ENCODE measurements around the gene BIRC5.

Gene BIRC5

GRCh38 chr17:78174870-78175642 is 39.0 kb upstream of the BIRC5 start:
- ChIA-PET POLR2A (interaction anchor here (0.7 to 1.4 kb wide), 6 partner anchors 9 to 59 kb away, joined by 3 to 4 read pairs (median 3); no protein-coding TSS in a partner anchor), CTCF (interaction anchor here (0.7 to 6.3 kb wide), 20 partner anchors 11 to 156 kb away, joined by 3 to 50 read pairs (median 6); partner anchors contain the start of genes AFMID, C17orf99 and TK1)
- DNase-seq (ENCODE audit: extremely low spot score) = no peak
- TF ChIP-seq CTCF (IDR thresholded peaks at IDR 0.05; ENCODE audit: control extremely low read depth, extremely low read depth, low read depth, missing control alignments) = peak; percentile 5

- ChIA-PET CTCF (interaction anchor here (0.7 to 6.3 kb wide), 20 partner anchors 10 to 156 kb away, joined by 3 to 50 read pairs (median 6); partner anchors contain the start of genes AFMID and TK1), POLR2A (interaction anchor here (0.9 to 1.4 kb wide), 4 partner anchors 8 to 60 kb away, joined by 3 to 4 read pairs (median 4); no protein-coding TSS in a partner anchor)
- TF ChIP-seq CTCF (IDR thresholded peaks at IDR 0.05; ENCODE audit: control extremely low read depth, extremely low read depth, low read depth, missing control alignments) = no peak
- DNase-seq (ENCODE audit: extremely low spot score) = no peak
These were observed 38.4 kb upstream of the BIRC5 start for GRCh38 chr17:78175643-78175981.

GRCh38 chr17:78176548-78177025 is 37.5 kb upstream of the BIRC5 start:
- POLR2A ChIA-PET = interaction anchor here (0.5 to 1.1 kb wide), 5 partner anchors 10 to 50 kb away, joined by 3 to 5 read pairs (median 4); partner anchors contain the start of gene TMC6
- DNase-seq (ENCODE audit: extremely low spot score) = peak; percentile 78
- CTCF ChIA-PET = interaction anchor here (0.6 to 6.3 kb wide), 31 partner anchors 9 to 163 kb away, joined by 3 to 50 read pairs (median 5); partner anchors contain the start of genes AFMID, TK1 and TMC8
- peak; percentile 98 for TF ChIP-seq CTCF (IDR thresholded peaks at IDR 0.05; ENCODE audit: control extremely low read depth, extremely low read depth, low read depth, missing control alignments)

GRCh38 chr17:78179372-78179771 is 34.7 kb upstream of the BIRC5 start:
- no peak for DNase-seq (ENCODE audit: extremely low spot score)
- POLR2A ChIA-PET = interaction anchor here (0.6 kb wide), 1 partner anchor 8 kb away, joined by 3 read pairs; the partner anchor contains the start of genes AFMID and TK1
- no peak for TF ChIP-seq CTCF (IDR thresholded peaks at IDR 0.05; ENCODE audit: control extremely low read depth, extremely low read depth, low read depth, missing control alignments)
- CTCF ChIA-PET = interaction anchor here (1.3 to 2.6 kb wide), 5 partner anchors 35 to 94 kb away, joined by 3 to 10 read pairs (median 3); no protein-coding TSS in a partner anchor

GRCh38 chr17:78180083-78180482 is 34.0 kb upstream of the BIRC5 start:
- ChIA-PET CTCF (interaction anchor here (1.4 to 2.6 kb wide), 3 partner anchors 36 to 70 kb away, joined by 3 to 10 read pairs (median 3); no protein-coding TSS in a partner anchor), POLR2A (no interaction called here)
- no peak for TF ChIP-seq CTCF (IDR thresholded peaks at IDR 0.05; ENCODE audit: control extremely low read depth, extremely low read depth, low read depth, missing control alignments)

GRCh38 chr17:78180508-78180907 is 33.5 kb upstream of the BIRC5 start:
- CTCF ChIA-PET = interaction anchor here (1.0 to 1.5 kb wide), 2 partner anchors 36 to 96 kb away, joined by 3 read pairs; no protein-coding TSS in a partner anchor
- TF ChIP-seq CTCF (IDR thresholded peaks at IDR 0.05; ENCODE audit: control extremely low read depth, extremely low read depth, low read depth, missing control alignments) = no peak
- POLR2A ChIA-PET = no interaction called here
- no peak for DNase-seq (ENCODE audit: extremely low spot score)

More at GRCh38 chr17:78180083-78180482, 34.0 kb upstream of the BIRC5 start:
- DNase-seq (ENCODE audit: extremely low spot score) = no peak
